ENCODE results near the gene IFT52. TPM values are rescaled to one million over a fixed set of nuclear protein-coding genes. Genes with fewer than 3 reads are reported as not detected.

IFT52 gene
- total and polyA plus RNA-seq, 2 of the 8 experiments (the other 6 are each of a cell fraction or from before 2014, with no cell fraction given), result 35.6 to 40.4 TPM

DNA sequence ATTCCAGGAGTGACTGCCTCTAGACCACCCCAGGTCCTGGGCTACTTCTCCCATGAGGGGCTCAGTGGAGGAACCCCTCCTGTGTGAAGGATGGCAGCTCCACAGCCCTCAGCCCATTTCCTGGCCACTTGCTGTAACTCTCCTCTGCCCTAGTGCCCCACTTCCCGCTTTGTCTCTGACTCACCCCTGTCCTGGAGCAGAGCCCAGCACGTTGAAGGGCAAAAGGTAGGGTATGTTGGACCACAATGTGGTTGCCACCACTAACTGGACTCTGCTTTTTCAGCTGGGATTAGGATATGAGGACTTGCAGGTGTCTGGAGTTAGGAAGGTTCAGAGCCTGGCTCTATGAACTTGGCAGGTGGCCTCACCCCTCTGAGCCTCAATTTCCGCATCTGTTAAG is 78.6 kb downstream of the IFT52 start:
- Histone ChIP-seq H3K14ac (ENCODE audit: insufficient read length) (no peak overlapping the region), H3K79me2 (ENCODE audit: control insufficient read depth in 1 of 2, insufficient read depth in 2 of 2, low read length in 2 of 2) (peaks cover 0 to 47% of the 10 kb centered on the region in 2 experiments), H3K4ac (replicated peaks; ENCODE audit: insufficient read length, low read depth, low read length) (no peak overlapping the region), H3K4me2 (ENCODE audit: insufficient read depth in 1 of 2, low read depth in 2 of 2, low read length in 2 of 2) (no peak overlapping the region), H3K9ac (replicated peaks in 1 of 4; ENCODE audit: extremely low read depth in 1 of 4, low read depth in 3 of 4, low read length in 3 of 4) (no peak overlapping the region), H2AFZ (ENCODE audit: low read length) (no peak overlapping the region), H3K36me3 (ENCODE audit: control insufficient read depth in 2 of 4, insufficient read depth in 4 of 4, low read length in 3 of 4) (peaks cover 7 to 16% (median 15%) of the 10 kb centered on the region in 4 experiments; a peak in 6 of 8 replicates), H4K8ac (ENCODE audit: extremely low read depth, insufficient read depth, low read length) (no peak overlapping the region), H2BK5ac (ENCODE audit: low read depth, low read length) (no peak overlapping the region), H2BK12ac (ENCODE audit: low read depth, low read length) (no peak overlapping the region), H3K18ac (ENCODE audit: extremely low read depth, low read length) (no peak overlapping the region), H3K27ac (ENCODE audit: low read depth, low read length) (no peak overlapping the region), H3K23ac (ENCODE audit: insufficient read length) (no peak overlapping the region), H2AK5ac (ENCODE audit: low read depth, low read length) (no peak overlapping the region), H3K4me1 (replicated peaks in 1 of 4; ENCODE audit: control insufficient read depth in 3 of 4, insufficient read depth in 4 of 4, low read length in 3 of 4) (peaks cover 0 to 4% (median 0%) of the 10 kb centered on the region in 4 experiments; a peak in 3 of 7 replicates), H3K27me3 (replicated peaks in 1 of 4; ENCODE audit: control insufficient read depth in 3 of 4, extremely low read depth in 1 of 4, insufficient read depth in 3 of 4, low read length in 3 of 4) (peaks cover 0 to 8% (median 3%) of the 10 kb centered on the region in 4 experiments; a peak in 3 of 7 replicates), H4K91ac (replicated peaks; ENCODE audit: insufficient read length, low read length) (no peak overlapping the region), H2BK120ac (replicated peaks; ENCODE audit: low read depth, low read length) (no peak overlapping the region), H2BK20ac (ENCODE audit: low read length) (no peak overlapping the region), H4K20me1 (replicated peaks in 1 of 2; ENCODE audit: control insufficient read depth in 1 of 2, insufficient read depth in 2 of 2, low read length in 2 of 2) (peaks cover 0 to 4% of the 10 kb centered on the region in 2 experiments), H2BK15ac (ENCODE audit: low read length) (no peak overlapping the region), H3K4me3 (ENCODE audit: extremely low read depth in 1 of 4, insufficient read depth in 2 of 4, low read depth in 3 of 4, low read length in 4 of 4) (no peak overlapping the region), H3K23me2 (ENCODE audit: low read depth, low read length) (peaks cover 6% of the 10 kb centered on the region; the same call in 1 of the 2 replicates), H4K5ac (ENCODE audit: insufficient read length, low read depth, low read length) (no peak overlapping the region), H3K56ac (replicated peaks; ENCODE audit: insufficient read length, low read depth, low read length) (no peak overlapping the region), H3K9me3 (ENCODE audit: insufficient read depth in 2 of 2, low read depth in 1 of 2, low read length in 1 of 2) (no peaks in the 10 kb centered on the region), H3K79me1 (ENCODE audit: low read depth, low read length) (peaks cover 5% of the 10 kb centered on the region)
- no peak for FAIRE-seq
- CTCF ChIA-PET (ENCODE audit: partially characterized antibody), result interaction anchor here (0.6 kb wide), 1 partner anchor 344 kb away, joined by 3 read pairs; no protein-coding TSS in a partner anchor
- no peak for DNase-seq (ENCODE audit: low read depth in 1 of 2, low spot score in 2 of 2)
- POLR2A ChIA-PET (ENCODE audit: partially characterized antibody), result interaction anchor here (1.5 to 4.0 kb wide), 2 partner anchors 11 to 18 kb away, joined by 3 to 15 read pairs; no protein-coding TSS in a partner anchor
- WGBS, 2 experiments (ENCODE audit: extremely low coverage in 1 of 2, insufficient coverage in 1 of 2, insufficient read length in 1 of 2, insufficient replicate concordance in 2 of 2, low coverage in 1 of 2, low lambda C conversion rate in 2 of 2, missing lambda C conversion rate in 1 of 2), result 91% methylated on average over 3 of the region's 3 CpGs; no CpG with 5 or more reads in 1 of the 2 experiments
- TF ChIP-seq SIX5 (IDR thresholded peaks at IDR 0.05; ENCODE audit: low read depth, low read length), result no peak
- TF ChIP-seq YY1 (IDR thresholded peaks at IDR 0.05; ENCODE audit: low read depth, low read length), result no peak
- TF ChIP-seq JUND (IDR thresholded peaks at IDR 0.05; ENCODE audit: low read length), result no peak
- TF ChIP-seq JUN (IDR thresholded peaks at IDR 0.05; ENCODE audit: low read depth, low read length), result no peak
- TF ChIP-seq, protein P1, sequence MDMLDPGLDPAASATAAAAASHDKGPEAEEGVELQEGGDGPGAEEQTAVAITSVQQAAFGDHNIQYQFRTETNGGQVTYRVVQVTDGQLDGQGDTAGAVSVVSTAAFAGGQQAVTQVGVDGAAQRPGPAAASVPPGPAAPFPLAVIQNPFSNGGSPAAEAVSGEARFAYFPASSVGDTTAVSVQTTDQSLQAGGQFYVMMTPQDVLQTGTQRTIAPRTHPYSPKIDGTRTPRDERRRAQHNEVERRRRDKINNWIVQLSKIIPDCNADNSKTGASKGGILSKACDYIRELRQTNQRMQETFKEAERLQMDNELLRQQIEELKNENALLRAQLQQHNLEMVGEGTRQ (IDR thresholded peaks at IDR 0.05; ENCODE audit: low read length), result no peak
- TF ChIP-seq BCL11A (IDR thresholded peaks at IDR 0.05; ENCODE audit: low read depth in 2 of 2, low read length in 2 of 2), result no peak
- TF ChIP-seq, protein P2, sequence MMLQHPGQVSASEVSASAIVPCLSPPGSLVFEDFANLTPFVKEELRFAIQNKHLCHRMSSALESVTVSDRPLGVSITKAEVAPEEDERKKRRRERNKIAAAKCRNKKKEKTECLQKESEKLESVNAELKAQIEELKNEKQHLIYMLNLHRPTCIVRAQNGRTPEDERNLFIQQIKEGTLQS (IDR thresholded peaks at IDR 0.05; ENCODE audit: insufficient read depth, low read depth, low read length), result no peak
- TF ChIP-seq, protein P3, sequence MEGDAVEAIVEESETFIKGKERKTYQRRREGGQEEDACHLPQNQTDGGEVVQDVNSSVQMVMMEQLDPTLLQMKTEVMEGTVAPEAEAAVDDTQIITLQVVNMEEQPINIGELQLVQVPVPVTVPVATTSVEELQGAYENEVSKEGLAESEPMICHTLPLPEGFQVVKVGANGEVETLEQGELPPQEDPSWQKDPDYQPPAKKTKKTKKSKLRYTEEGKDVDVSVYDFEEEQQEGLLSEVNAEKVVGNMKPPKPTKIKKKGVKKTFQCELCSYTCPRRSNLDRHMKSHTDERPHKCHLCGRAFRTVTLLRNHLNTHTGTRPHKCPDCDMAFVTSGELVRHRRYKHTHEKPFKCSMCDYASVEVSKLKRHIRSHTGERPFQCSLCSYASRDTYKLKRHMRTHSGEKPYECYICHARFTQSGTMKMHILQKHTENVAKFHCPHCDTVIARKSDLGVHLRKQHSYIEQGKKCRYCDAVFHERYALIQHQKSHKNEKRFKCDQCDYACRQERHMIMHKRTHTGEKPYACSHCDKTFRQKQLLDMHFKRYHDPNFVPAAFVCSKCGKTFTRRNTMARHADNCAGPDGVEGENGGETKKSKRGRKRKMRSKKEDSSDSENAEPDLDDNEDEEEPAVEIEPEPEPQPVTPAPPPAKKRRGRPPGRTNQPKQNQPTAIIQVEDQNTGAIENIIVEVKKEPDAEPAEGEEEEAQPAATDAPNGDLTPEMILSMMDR (IDR thresholded peaks at IDR 0.05; ENCODE audit: control extremely low read depth in 1 of 3, insufficient read depth in 1 of 3, low read depth in 1 of 3, low read length in 3 of 3), result no peak
- TF ChIP-seq SIN3A (conservative IDR thresholded peaks at IDR 0.05 in 1 of 2, IDR thresholded peaks at IDR 0.05 in 1 of 2; ENCODE audit: low read depth in 1 of 2, low read length in 2 of 2), result no peak

All from H1 (cell line).